WTC11 (cell line): ENCODE measurements around the gene TET3.

ENCODE experiments used
- CREB1 ChIP-seq: sonication (generic); formaldehyde crosslinking; IDR thresholded peaks from 2 replicates; pipeline ENCODE4 v1.8.0; 2023; ENCODE audit warnings: mild to moderate bottlenecking, missing genetic modification reagents
- MYBL2 ChIP-seq: sonication (generic); formaldehyde crosslinking; IDR thresholded peaks from 2 replicates; pipeline ENCODE4 v1.8.1; 2023; ENCODE audit warnings: mild to moderate bottlenecking, moderate library complexity, missing genetic modification reagents
- RELA ChIP-seq: sonication (generic); formaldehyde crosslinking; IDR thresholded peaks from 2 replicates; pipeline ENCODE4 v1.8.1; 2022; ENCODE audit warnings: missing genetic modification reagents, mild to moderate bottlenecking, borderline replicate concordance
- SP1 ChIP-seq: sonication (generic); formaldehyde crosslinking; conservative IDR thresholded peaks from 2 replicates; pipeline ENCODE4 v1.8.1; 2022; ENCODE audit warnings: missing genetic modification reagents
- TCF7 ChIP-seq: sonication (generic); formaldehyde crosslinking; IDR thresholded peaks from 2 replicates; pipeline ENCODE4 v1.8.0; 2022; ENCODE audit warnings: mild to moderate bottlenecking, low read depth, missing genetic modification reagents, moderate library complexity
- ZBTB21 ChIP-seq: sonication (generic); formaldehyde crosslinking; IDR thresholded peaks from 2 replicates; pipeline ENCODE4 v1.8.1; 2023; ENCODE audit warnings: mild to moderate bottlenecking, missing genetic modification reagents, borderline replicate concordance
- TF ChIP-seq, protein P1 (sequence below): fragments of 200-600 bp; IDR thresholded peaks from 2 replicates; pipeline ENCODE4 v1.8.0; 2022; ENCODE audit warnings: antibody characterized with exemption
- TF ChIP-seq, protein P2 (sequence below): sonication (generic); formaldehyde crosslinking; IDR thresholded peaks from 2 replicates; pipeline ENCODE4 v1.8.0; 2022; ENCODE audit warnings: mild to moderate bottlenecking, missing genetic modification reagents

DNA sequence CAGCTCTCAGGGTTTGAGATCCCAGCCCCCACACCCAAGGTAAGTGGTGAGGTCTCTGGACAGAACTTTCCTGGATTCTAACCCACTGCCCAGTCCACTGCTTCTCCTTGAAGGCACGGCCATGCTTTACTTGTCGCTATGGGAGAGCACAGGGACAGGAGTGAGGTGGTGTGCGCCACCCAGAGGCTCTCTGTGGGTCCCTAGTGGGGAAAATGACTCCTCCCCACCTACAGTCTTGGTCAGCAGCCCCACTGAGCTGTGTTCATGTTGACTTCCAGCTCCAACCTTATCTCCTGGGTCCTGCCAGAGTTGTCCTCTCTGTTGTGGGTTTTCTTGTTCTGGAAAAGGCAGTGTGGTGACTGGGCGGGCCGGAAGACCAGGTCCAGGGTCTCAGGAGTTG is 11.1 kb downstream of the TET3 start:
- TF ChIP-seq, protein P1, sequence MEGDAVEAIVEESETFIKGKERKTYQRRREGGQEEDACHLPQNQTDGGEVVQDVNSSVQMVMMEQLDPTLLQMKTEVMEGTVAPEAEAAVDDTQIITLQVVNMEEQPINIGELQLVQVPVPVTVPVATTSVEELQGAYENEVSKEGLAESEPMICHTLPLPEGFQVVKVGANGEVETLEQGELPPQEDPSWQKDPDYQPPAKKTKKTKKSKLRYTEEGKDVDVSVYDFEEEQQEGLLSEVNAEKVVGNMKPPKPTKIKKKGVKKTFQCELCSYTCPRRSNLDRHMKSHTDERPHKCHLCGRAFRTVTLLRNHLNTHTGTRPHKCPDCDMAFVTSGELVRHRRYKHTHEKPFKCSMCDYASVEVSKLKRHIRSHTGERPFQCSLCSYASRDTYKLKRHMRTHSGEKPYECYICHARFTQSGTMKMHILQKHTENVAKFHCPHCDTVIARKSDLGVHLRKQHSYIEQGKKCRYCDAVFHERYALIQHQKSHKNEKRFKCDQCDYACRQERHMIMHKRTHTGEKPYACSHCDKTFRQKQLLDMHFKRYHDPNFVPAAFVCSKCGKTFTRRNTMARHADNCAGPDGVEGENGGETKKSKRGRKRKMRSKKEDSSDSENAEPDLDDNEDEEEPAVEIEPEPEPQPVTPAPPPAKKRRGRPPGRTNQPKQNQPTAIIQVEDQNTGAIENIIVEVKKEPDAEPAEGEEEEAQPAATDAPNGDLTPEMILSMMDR: no peak
- TF ChIP-seq CREB1 (CRISPR knock-in tag): no peak
- TF ChIP-seq MYBL2 (CRISPR knock-in tag): no peak
- no peak for TF ChIP-seq ZBTB21 (CRISPR knock-in tag)
- TF ChIP-seq, protein P2, sequence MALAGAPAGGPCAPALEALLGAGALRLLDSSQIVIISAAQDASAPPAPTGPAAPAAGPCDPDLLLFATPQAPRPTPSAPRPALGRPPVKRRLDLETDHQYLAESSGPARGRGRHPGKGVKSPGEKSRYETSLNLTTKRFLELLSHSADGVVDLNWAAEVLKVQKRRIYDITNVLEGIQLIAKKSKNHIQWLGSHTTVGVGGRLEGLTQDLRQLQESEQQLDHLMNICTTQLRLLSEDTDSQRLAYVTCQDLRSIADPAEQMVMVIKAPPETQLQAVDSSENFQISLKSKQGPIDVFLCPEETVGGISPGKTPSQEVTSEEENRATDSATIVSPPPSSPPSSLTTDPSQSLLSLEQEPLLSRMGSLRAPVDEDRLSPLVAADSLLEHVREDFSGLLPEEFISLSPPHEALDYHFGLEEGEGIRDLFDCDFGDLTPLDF (CRISPR knock-in tag): no peak
- no peak for TF ChIP-seq RELA (CRISPR knock-in tag)
- no peak for TF ChIP-seq SP1 (CRISPR knock-in tag)
- no peak for TF ChIP-seq TCF7 (CRISPR knock-in tag)
